ENCODE measurements around the gene CD4. TPM values are rescaled to one million over a fixed set of nuclear protein-coding genes. Genes with fewer than 3 reads are reported as not detected.

CD4 gene
- total and polyA plus RNA-seq, 2 donors (not counting 3 experiments of a cell fraction or from before 2014, with no cell fraction given), result not detected

GRCh38 chr12:6858799-6859198, 69.5 kb downstream of the CD4 start:
- ChIA-PET CTCF (no interaction called here), POLR2A (no interaction called here)
- Histone ChIP-seq H3K27ac (ENCODE audit: insufficient read depth, low read depth, low read length) (no peak overlapping the region), H3K36me3 (ENCODE audit: control insufficient read depth in 2 of 2, extremely low read depth in 1 of 2, insufficient read depth in 2 of 2, low read length in 2 of 2) (peaks cover 16 to 64% of the 10 kb centered on the region in 2 experiments), H3K4me2 (ENCODE audit: insufficient read depth, low read length) (no peak overlapping the region), H3K9ac (replicated peaks; ENCODE audit: extremely low read depth, insufficient read depth, low read length) (no peak overlapping the region), H3K9me3 (replicated peaks; ENCODE audit: control insufficient read depth, insufficient read depth, low read length) (no peaks in the 10 kb centered on the region), H3K9me1 (replicated peaks; ENCODE audit: control insufficient read depth, extremely low read depth, insufficient read depth, low read length) (no peaks in the 10 kb centered on the region), H3K4me3 (replicated peaks in 1 of 3; ENCODE audit: insufficient read depth in 1 of 3, low read depth in 1 of 3, low read length in 3 of 3) (no peak overlapping the region), H4K20me1 (replicated peaks; ENCODE audit: control insufficient read depth, extremely low read depth, insufficient read depth, low read length) (no peaks in the 10 kb centered on the region), H2AFZ (ENCODE audit: low read depth, low read length) (no peak overlapping the region), H3K4me1 (ENCODE audit: control insufficient read depth, extremely low read depth, insufficient read depth, low read length) (peaks cover 3% of the 10 kb centered on the region), H3K27me3 (ENCODE audit: control insufficient read depth in 2 of 2, insufficient read depth in 2 of 2, low read length in 2 of 2) (no peaks in the 10 kb centered on the region), H3K79me2 (ENCODE audit: control insufficient read depth, insufficient read depth, low read length) (peaks cover 12% of the 10 kb centered on the region)
- TF ChIP-seq POLR2A (IDR thresholded peaks at IDR 0.05; ENCODE audit: low read depth, low read length) (no peak), FOS (IDR thresholded peaks at IDR 0.05; ENCODE audit: borderline replicate concordance, insufficient read depth, low read length) (no peak), MYC (IDR thresholded peaks at IDR 0.05; ENCODE audit: low read depth, low read length) (no peak), JUN (IDR thresholded peaks at IDR 0.05; ENCODE audit: borderline replicate concordance, insufficient read depth, insufficient read length, low read depth) (no peak), POLR2AphosphoS5 (IDR thresholded peaks at IDR 0.05; ENCODE audit: insufficient read depth, low read depth, low read length) (no peak), GATA2 (IDR thresholded peaks at IDR 0.05; ENCODE audit: insufficient read depth, insufficient read length, low read depth, low read length) (no peak), EZH2 (IDR thresholded peaks at IDR 0.05; ENCODE audit: borderline replicate concordance, low read depth, low read length, severe bottlenecking) (no peak), CTCF (IDR thresholded peaks at IDR 0.05; ENCODE audit: extremely low read depth in 1 of 2, insufficient read depth in 1 of 2, low read depth in 1 of 2, low read length in 2 of 2) (no peak), MAX (IDR thresholded peaks at IDR 0.05; ENCODE audit: insufficient read depth, insufficient read length) (no peak)
- intact Hi-C loops (cut with micrococcal nuclease), result no loop called here
- FAIRE-seq, result no peak
- no TSS peak for BruUV-seq (replicated peaks)
- DNase-seq (ENCODE audit: low read depth, low spot score), result no peak
- dilution Hi-C loops (cut with MboI; ENCODE audit: extremely low pct_ligation_motif_present, low sequenced_read_pairs), result no loop called here
